GM23338 (cell line): ENCODE results near the gene NDUFS2. TPM values are rescaled to one million over a fixed set of nuclear protein-coding genes. Genes with fewer than 3 reads are reported as not detected.

Experiments used
- ATAC-seq: fragments of 200-7000 bp; cut with Tn5 transposase; 3 replicates; pipeline ENCODE4 v1.9.1; 2020
- DNase-seq: peaks from one replicate; pipeline ENCODE4 v3.0.0-alpha.2; 2015; ENCODE audit warnings: low spot score
- H2AFZ ChIP-seq: fragments of 200-600 bp; sonication (generic); 2 replicates; pipeline ENCODE4 v1.8.0; 2016; ENCODE audit warnings: antibody characterized with exemption, mild to moderate bottlenecking, moderate library complexity
- H3F3A ChIP-seq: fragments of 200-600 bp; sonication (generic); replicated peaks from 2 replicates; pipeline ENCODE4 v1.8.0; 2017; ENCODE audit warnings: antibody characterized with exemption, mixed run types, low read depth
- H3K27ac ChIP-seq: fragments of 200-600 bp; sonication (generic); 2 replicates; pipeline ENCODE4 v1.6.1; 2016; ENCODE audit warnings: low read depth
- H3K27me3 ChIP-seq: fragments of 200-600 bp; sonication (generic); 2 replicates; pipeline ENCODE4 v1.8.0; 2016; ENCODE audit warnings: mild to moderate bottlenecking, mixed run types, moderate library complexity; ENCODE audit not compliant: insufficient read depth
- H3K36me3 ChIP-seq: fragments of 200-600 bp; sonication (generic); 2 replicates; pipeline ENCODE4 v1.8.0; 2016; ENCODE audit warnings: mild to moderate bottlenecking; ENCODE audit not compliant: insufficient read depth
- H3K4me1 ChIP-seq: fragments of 200-600 bp; sonication (generic); 2 replicates; pipeline ENCODE4 v1.8.0; 2016; ENCODE audit warnings: mild to moderate bottlenecking, moderate library complexity; ENCODE audit not compliant: insufficient read depth
- H3K4me2 ChIP-seq: fragments of 200-600 bp; sonication (generic); 2 replicates; pipeline ENCODE4 v1.7.1; 2017; ENCODE audit warnings: mixed run types
- H3K4me3 ChIP-seq: fragments of 200-600 bp; sonication (generic); 2 replicates; pipeline ENCODE4 v1.6.1; 2016; ENCODE audit warnings: mixed run types
- H3K79me2 ChIP-seq: fragments of 200-600 bp; sonication (generic); replicated peaks from 2 replicates; pipeline ENCODE4 v1.8.0; 2017; ENCODE audit warnings: mild to moderate bottlenecking; ENCODE audit not compliant: insufficient read depth
- H3K9me2 ChIP-seq: fragments of 200-600 bp; sonication (generic); 2 replicates; pipeline ENCODE4 v1.8.0; 2017; ENCODE audit not compliant: insufficient read depth
- H4K20me1 ChIP-seq: fragments of 200-600 bp; sonication (generic); replicated peaks from 2 replicates; pipeline ENCODE4 v1.8.0; 2017; ENCODE audit warnings: mild to moderate bottlenecking; ENCODE audit not compliant: insufficient read depth
- H3K27ac Mint-ChIP-seq: 2 replicates; pipeline ENCODE4 v1.8.0; 2020; ENCODE audit warnings: inconsistent platforms, mild to moderate bottlenecking, moderate library complexity, mixed read lengths
- H3K27me3 Mint-ChIP-seq: 3 replicates; pipeline ENCODE4 v1.8.0; 2022; ENCODE audit warnings: low read depth, mild to moderate bottlenecking, moderate library complexity, mixed read lengths, inconsistent platforms; ENCODE audit not compliant: insufficient read depth, poor library complexity
- H3K36me3 Mint-ChIP-seq: 3 replicates; pipeline ENCODE4 v1.8.0; 2021; ENCODE audit warnings: low read depth, mild to moderate bottlenecking, inconsistent platforms, moderate library complexity, mixed read lengths
- H3K4me1 Mint-ChIP-seq: 3 replicates; pipeline ENCODE4 v1.8.0; 2020; ENCODE audit warnings: mild to moderate bottlenecking, inconsistent platforms, mixed read lengths
- H3K4me3 Mint-ChIP-seq: 3 replicates; pipeline ENCODE4 v1.8.0; 2021; ENCODE audit warnings: moderate library complexity, mild to moderate bottlenecking, inconsistent platforms, mixed read lengths
- H3K9me3 Mint-ChIP-seq: 3 replicates; pipeline ENCODE4 v1.8.0; 2020; ENCODE audit warnings: moderate library complexity, mild to moderate bottlenecking, inconsistent platforms, mixed read lengths
- ETS1 ChIP-seq: IDR thresholded peaks from 2 replicates; pipeline ENCODE4 v1.6.1; 2016; ENCODE audit warnings: antibody characterized with exemption
- EZH2phosphoT487 ChIP-seq: fragments of 200-600 bp; sonication (generic); IDR thresholded peaks from one replicate; pipeline ENCODE4 v1.8.1; 2018; ENCODE audit warnings: antibody characterized with exemption; ENCODE audit not compliant: unreplicated experiment
- POLR2AphosphoS5 ChIP-seq: IDR thresholded peaks from 2 replicates; pipeline ENCODE4 v1.6.1; 2016; ENCODE audit warnings: antibody characterized with exemption, low read depth
- polyA plus RNA-seq: library from polyadenylated mRNA; unstranded; fragments of >200 nt; fragmentation: Nextera tagmentation; extraction: Ambion mirVana; gene quantifications from 2 replicates; pipeline ENCODE4 v1.2.1, GENCODE V29; 2016
- total RNA-seq: library from RNA; depleted of rRNA; stranded (reverse); fragments of >200 nt; shearing (Covaris generic); gene quantifications from 2 replicates; pipeline ENCODE4 v1.2.3, GENCODE V29; 2014
- TF ChIP-seq, protein P1 (sequence below), 2 experiments: fragments of 200-600 bp in 1 of 2; sonication (generic) in 1 of 2; conservative IDR thresholded peaks; 2 replicates each; pipeline versions ENCODE4 v1.5.1 to v1.6.1; 2016 to 2017; ENCODE audit warnings: antibody characterized with exemption in 2 of 2, low read depth in 2 of 2, mild to moderate bottlenecking in 2 of 2, moderate library complexity in 1 of 2

NDUFS2 gene
- total and polyA plus RNA-seq, 2 experiments from 2014 or later: 56.7 to 131 TPM

DNA sequence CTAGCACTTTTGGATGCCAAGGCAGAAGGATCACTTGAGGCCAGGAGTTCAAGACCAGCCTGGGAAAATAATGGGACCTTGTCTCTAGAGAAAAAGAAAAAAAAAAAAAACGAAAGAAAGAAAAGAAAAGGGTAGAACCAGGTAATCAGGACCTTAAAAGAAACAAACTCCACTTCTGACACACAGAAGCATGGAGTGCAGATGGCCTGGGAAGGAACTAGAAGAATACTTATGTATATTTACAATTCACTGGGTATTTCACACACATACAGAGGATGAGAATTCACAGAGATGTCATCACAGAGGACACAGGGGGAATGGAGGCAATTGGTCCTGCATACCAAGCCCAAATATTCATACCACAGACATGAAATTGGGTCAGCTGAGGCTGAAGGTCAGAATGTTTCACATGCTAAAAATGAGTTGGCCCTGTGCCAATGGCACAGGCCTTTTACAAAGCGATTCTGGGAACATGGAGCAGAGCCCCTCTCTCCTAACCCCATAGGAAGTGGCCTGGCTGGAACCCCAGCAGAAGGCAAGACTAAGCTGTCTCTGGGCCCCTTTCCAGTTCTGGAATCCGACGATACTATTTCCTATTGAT is 29.3 kb upstream of the NDUFS2 start:
- Histone ChIP-seq H3K4me2 (no peak overlapping the region), H3K4me1 (peaks cover 6% of the 10 kb centered on the region; the same call in 1 of the 2 replicates), H3K36me3 (peaks cover 17% of the 10 kb centered on the region), H3K79me2 (peaks cover 8% of the 10 kb centered on the region), H3K9me2 (no peaks in the 10 kb centered on the region), H3K27ac (no peak overlapping the region), H2AFZ (no peak overlapping the region), H4K20me1 (peaks cover 6% of the 10 kb centered on the region; the same call in 1 of the 2 replicates), H3F3A (0 out of 2 replicates have a peak, but pooled peaks cover 3% of the 10 kb centered on the region), H3K27me3 (no peaks in the 10 kb centered on the region), H3K4me3 (no peak overlapping the region)
- Mint-ChIP-seq H3K9me3 (no peaks in the 10 kb centered on the region), H3K4me3 (no peak overlapping the region; the same call in 2 of the 3 replicates), H3K27me3 (peaks cover 8% of the 10 kb centered on the region), H3K36me3 (peaks cover 54% of the 10 kb centered on the region), H3K27ac (no peak overlapping the region), H3K4me1 (peaks cover 10% of the 10 kb centered on the region)
- no peak for DNase-seq
- ATAC-seq: no peak
- TF ChIP-seq, protein P1, sequence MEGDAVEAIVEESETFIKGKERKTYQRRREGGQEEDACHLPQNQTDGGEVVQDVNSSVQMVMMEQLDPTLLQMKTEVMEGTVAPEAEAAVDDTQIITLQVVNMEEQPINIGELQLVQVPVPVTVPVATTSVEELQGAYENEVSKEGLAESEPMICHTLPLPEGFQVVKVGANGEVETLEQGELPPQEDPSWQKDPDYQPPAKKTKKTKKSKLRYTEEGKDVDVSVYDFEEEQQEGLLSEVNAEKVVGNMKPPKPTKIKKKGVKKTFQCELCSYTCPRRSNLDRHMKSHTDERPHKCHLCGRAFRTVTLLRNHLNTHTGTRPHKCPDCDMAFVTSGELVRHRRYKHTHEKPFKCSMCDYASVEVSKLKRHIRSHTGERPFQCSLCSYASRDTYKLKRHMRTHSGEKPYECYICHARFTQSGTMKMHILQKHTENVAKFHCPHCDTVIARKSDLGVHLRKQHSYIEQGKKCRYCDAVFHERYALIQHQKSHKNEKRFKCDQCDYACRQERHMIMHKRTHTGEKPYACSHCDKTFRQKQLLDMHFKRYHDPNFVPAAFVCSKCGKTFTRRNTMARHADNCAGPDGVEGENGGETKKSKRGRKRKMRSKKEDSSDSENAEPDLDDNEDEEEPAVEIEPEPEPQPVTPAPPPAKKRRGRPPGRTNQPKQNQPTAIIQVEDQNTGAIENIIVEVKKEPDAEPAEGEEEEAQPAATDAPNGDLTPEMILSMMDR (conservative IDR thresholded peaks at IDR 0.05; ENCODE audit: low read depth in 2 of 2): no peak
- TF ChIP-seq ETS1: no peak

- H3K27ac Mint-ChIP-seq: no peak overlapping the region
Observed at GRCh38 chr1:161173711-161174110, 28.5 kb upstream of the NDUFS2 start.

More at GRCh38 chr1:161173711-161174110, 28.5 kb upstream of the NDUFS2 start:
- Histone ChIP-seq H4K20me1 (peaks cover 6% of the 10 kb centered on the region; the same call in 1 of the 2 replicates), H3K27ac (no peak overlapping the region), H3K36me3 (peaks cover 17% of the 10 kb centered on the region), H3K9me2 (no peaks in the 10 kb centered on the region), H3K4me2 (no peak overlapping the region), H3K4me1 (peaks cover 15% of the 10 kb centered on the region; the same call in 1 of the 2 replicates), H3K27me3 (no peaks in the 10 kb centered on the region), H3K4me3 (no peak overlapping the region), H3K79me2 (peaks cover 8% of the 10 kb centered on the region), H2AFZ (no peak overlapping the region), H3F3A (0 out of 2 replicates have a peak, but pooled peaks cover 3% of the 10 kb centered on the region)
- ATAC-seq (no peak), DNase-seq (no peak)
- Mint-ChIP-seq H3K4me3 (no peak overlapping the region), H3K27me3 (peaks cover 6% of the 10 kb centered on the region), H3K9me3 (no peaks in the 10 kb centered on the region), H3K36me3 (peaks cover 54% of the 10 kb centered on the region), H3K4me1 (peaks cover 15% of the 10 kb centered on the region)
- TF ChIP-seq, protein P1 (conservative IDR thresholded peaks at IDR 0.05; ENCODE audit: low read depth in 2 of 2): no peak
- TF ChIP-seq EZH2phosphoT487: no peak
- TF ChIP-seq POLR2AphosphoS5: no peak
